Dedifferentiated amniotic fluid mesenchymal stem cell (primary cell): ENCODE data around the gene LAPTM5.
"Not testable (repeated sequence)": the region's sequence is repeated elsewhere in the genome, so short reads cannot be mapped to it uniquely, and the experiment has no call there.

ENCODE experiments used
- DNase-seq: peaks from one replicate; pipeline ENCODE4 v3.0.0-alpha.2; 2016; ENCODE audit errors: extremely low spot score

Gene LAPTM5

GRCh38 chr1:30693822-30694221, 63.8 kb downstream of the LAPTM5 start:
- DNase-seq: no peak

GRCh38 chr1:30693366-30693765, 64.2 kb downstream of the LAPTM5 start:
- no peak for DNase-seq

GRCh38 chr1:30692948-30693301, 64.6 kb downstream of the LAPTM5 start:
- no peak for DNase-seq

- no peak for DNase-seq
Measured at GRCh38 chr1:30692201-30692947, 65.2 kb downstream of the LAPTM5 start.

GRCh38 chr1:30691480-30691879, 66.1 kb downstream of the LAPTM5 start:
- no peak for DNase-seq

- no peak for DNase-seq
Measured at GRCh38 chr1:30689901-30690645, 67.5 kb downstream of the LAPTM5 start.

GRCh38 chr1:30688920-30689794, 68.4 kb downstream of the LAPTM5 start:
- no peak for DNase-seq

GRCh38 chr1:30688516-30688915, 69.1 kb downstream of the LAPTM5 start:
- DNase-seq: not testable (repeated sequence)

- no peak for DNase-seq
Measured at GRCh38 chr1:30687886-30688285, 69.7 kb downstream of the LAPTM5 start.

GRCh38 chr1:30686236-30686935, 71.2 kb downstream of the LAPTM5 start:
- DNase-seq: no peak

GRCh38 chr1:30685796-30686165, 71.8 kb downstream of the LAPTM5 start:
- DNase-seq: no peak

- DNase-seq: no peak
Measured at GRCh38 chr1:30684881-30685795, 72.4 kb downstream of the LAPTM5 start.

GRCh38 chr1:30684259-30684658, 73.3 kb downstream of the LAPTM5 start:
- DNase-seq: no peak

GRCh38 chr1:30683699-30684098, 73.9 kb downstream of the LAPTM5 start:
- DNase-seq: no peak
